Activated naive CD4-positive, alpha-beta T cell treated with Interleukin-2 at 50 U/mL for 16 hours (primary cell): ENCODE results near the gene RNF41.
"Not testable (repeated sequence)": the region's sequence is repeated elsewhere in the genome, so short reads cannot be mapped to it uniquely, and the experiment has no call there.

Experiments
- DNase-seq: peaks from one replicate; pipeline ENCODE4 v3.0.0-alpha.2; 2020

RNF41 gene

GRCh38 chr12:56206452-56207166, 15.1 kb downstream of the RNF41 start:
- DNase-seq = peak; percentile 31

- DNase-seq = no peak
These were observed 16.3 kb downstream of the RNF41 start for GRCh38 chr12:56205445-56205844.

GRCh38 chr12:56204275-56204674, 17.4 kb downstream of the RNF41 start:
- no peak for DNase-seq

- no peak for DNase-seq
These were observed 18.9 kb downstream of the RNF41 start for GRCh38 chr12:56202838-56203237.

GRCh38 chr12:56202366-56202765, 19.4 kb downstream of the RNF41 start:
- no peak for DNase-seq

GRCh38 chr12:56198836-56199235, 22.9 kb downstream of the RNF41 start:
- DNase-seq = no peak

- DNase-seq = no peak
These were observed 23.6 kb downstream of the RNF41 start for GRCh38 chr12:56197921-56198635.

- not testable (repeated sequence) for DNase-seq
These were observed 24.7 kb downstream of the RNF41 start for GRCh38 chr12:56196818-56197550.

GRCh38 chr12:56193025-56193578, 28.6 kb downstream of the RNF41 start:
- peak; percentile 70 for DNase-seq

GRCh38 chr12:56192582-56192981, 29.1 kb downstream of the RNF41 start:
- DNase-seq = no peak

GRCh38 chr12:56190695-56191155, 31.0 kb downstream of the RNF41 start:
- no peak for DNase-seq

GRCh38 chr12:56189918-56190694, 31.6 kb downstream of the RNF41 start:
- peak; percentile 85 for DNase-seq

- DNase-seq = peak; percentile 85
These were observed 32.4 kb downstream of the RNF41 start, which contains the start of gene SMARCC2 for GRCh38 chr12:56189099-56189917. SMARCC2 (minus strand) TSS chr12:56189483; CDS start chr12:56189461, 22 bp downstream.

- no peak for DNase-seq
These were observed 33.0 kb downstream of the RNF41 start for GRCh38 chr12:56188778-56189098.

- no peak for DNase-seq
These were observed 33.5 kb downstream of the RNF41 start for GRCh38 chr12:56188131-56188777.

GRCh38 chr12:56186957-56187356, 34.8 kb downstream of the RNF41 start:
- DNase-seq = no peak

- no peak for DNase-seq
These were observed 43.4 kb downstream of the RNF41 start for GRCh38 chr12:56178347-56178746.

- no peak for DNase-seq
These were observed 48.9 kb downstream of the RNF41 start for GRCh38 chr12:56172839-56173238.

- no peak for DNase-seq
These were observed 52.4 kb downstream of the RNF41 start for GRCh38 chr12:56169229-56169759.

- no peak for DNase-seq
These were observed 56.4 kb downstream of the RNF41 start for GRCh38 chr12:56165369-56165768.

GRCh38 chr12:56164345-56164729, 57.4 kb downstream of the RNF41 start:
- DNase-seq = no peak
